GM12878 (cell line): ENCODE measurements around the gene PRG3.

Source experiments
- SIN3A ChIP-seq: IDR thresholded peaks from 2 replicates; pipeline ENCODE4 v1.6.1; 2012; ENCODE audit warnings: low read depth, low read length, improper control_type of control experiment
- TF ChIP-seq, protein P1 (sequence below): fragments of 450-650 bp; IDR thresholded peaks from 2 replicates; pipeline ENCODE4 v1.6.1; 2018; ENCODE audit warnings: borderline replicate concordance, mild to moderate bottlenecking; ENCODE audit not compliant: partially characterized antibody
- TF ChIP-seq, protein P2 (sequence below), 3 experiments: IDR thresholded peaks in 2 of 3; conservative IDR thresholded peaks in 1 of 3; 2 replicates each; pipeline ENCODE4 v1.5.1; 2011; ENCODE audit warnings: low read depth in 3 of 3, low read length in 3 of 3, mild to moderate bottlenecking in 3 of 3, control low read depth in 2 of 3, moderate library complexity in 2 of 3, inconsistent platforms in 1 of 3, mixed read lengths in 1 of 3; ENCODE audit not compliant: control insufficient read depth in 2 of 3, insufficient read depth in 1 of 3; ENCODE audit errors: extremely low read depth in 1 of 3

- TF ChIP-seq, protein P1, sequence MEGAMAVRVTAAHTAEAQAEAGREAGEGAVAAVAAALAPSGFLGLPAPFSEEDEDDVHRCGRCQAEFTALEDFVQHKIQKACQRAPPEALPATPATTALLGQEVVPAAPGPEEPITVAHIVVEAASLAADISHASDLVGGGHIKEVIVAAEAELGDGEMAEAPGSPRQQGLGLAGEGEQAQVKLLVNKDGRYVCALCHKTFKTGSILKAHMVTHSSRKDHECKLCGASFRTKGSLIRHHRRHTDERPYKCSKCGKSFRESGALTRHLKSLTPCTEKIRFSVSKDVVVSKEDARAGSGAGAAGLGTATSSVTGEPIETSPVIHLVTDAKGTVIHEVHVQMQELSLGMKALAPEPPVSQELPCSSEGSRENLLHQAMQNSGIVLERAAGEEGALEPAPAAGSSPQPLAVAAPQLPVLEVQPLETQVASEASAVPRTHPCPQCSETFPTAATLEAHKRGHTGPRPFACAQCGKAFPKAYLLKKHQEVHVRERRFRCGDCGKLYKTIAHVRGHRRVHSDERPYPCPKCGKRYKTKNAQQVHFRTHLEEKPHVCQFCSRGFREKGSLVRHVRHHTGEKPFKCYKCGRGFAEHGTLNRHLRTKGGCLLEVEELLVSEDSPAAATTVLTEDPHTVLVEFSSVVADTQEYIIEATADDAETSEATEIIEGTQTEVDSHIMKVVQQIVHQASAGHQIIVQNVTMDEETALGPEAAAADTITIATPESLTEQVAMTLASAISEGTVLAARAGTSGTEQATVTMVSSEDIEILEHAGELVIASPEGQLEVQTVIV: no peak
- no peak for TF ChIP-seq SIN3A
- TF ChIP-seq, protein P2, sequence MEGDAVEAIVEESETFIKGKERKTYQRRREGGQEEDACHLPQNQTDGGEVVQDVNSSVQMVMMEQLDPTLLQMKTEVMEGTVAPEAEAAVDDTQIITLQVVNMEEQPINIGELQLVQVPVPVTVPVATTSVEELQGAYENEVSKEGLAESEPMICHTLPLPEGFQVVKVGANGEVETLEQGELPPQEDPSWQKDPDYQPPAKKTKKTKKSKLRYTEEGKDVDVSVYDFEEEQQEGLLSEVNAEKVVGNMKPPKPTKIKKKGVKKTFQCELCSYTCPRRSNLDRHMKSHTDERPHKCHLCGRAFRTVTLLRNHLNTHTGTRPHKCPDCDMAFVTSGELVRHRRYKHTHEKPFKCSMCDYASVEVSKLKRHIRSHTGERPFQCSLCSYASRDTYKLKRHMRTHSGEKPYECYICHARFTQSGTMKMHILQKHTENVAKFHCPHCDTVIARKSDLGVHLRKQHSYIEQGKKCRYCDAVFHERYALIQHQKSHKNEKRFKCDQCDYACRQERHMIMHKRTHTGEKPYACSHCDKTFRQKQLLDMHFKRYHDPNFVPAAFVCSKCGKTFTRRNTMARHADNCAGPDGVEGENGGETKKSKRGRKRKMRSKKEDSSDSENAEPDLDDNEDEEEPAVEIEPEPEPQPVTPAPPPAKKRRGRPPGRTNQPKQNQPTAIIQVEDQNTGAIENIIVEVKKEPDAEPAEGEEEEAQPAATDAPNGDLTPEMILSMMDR (IDR thresholded peaks at IDR 0.05 in 2 of 3, conservative IDR thresholded peaks at IDR 0.05 in 1 of 3; ENCODE audit: control insufficient read depth in 2 of 3, extremely low read depth in 1 of 3, insufficient read depth in 1 of 3, low read depth in 3 of 3, low read length in 3 of 3): no peak
Observed at GRCh38 chr11:57357310-57357709, 23.6 kb downstream of the PRG3 start.
